ENCODE data around the gene NLRP6. TPM values are rescaled to one million over a fixed set of nuclear protein-coding genes. Genes with fewer than 3 reads are reported as not detected.
"Not testable (repeated sequence)": the region's sequence is repeated elsewhere in the genome, so short reads cannot be mapped to it uniquely, and the experiment has no call there.

The NLRP6 gene
- polyA plus RNA-seq, 4 donors, result 0.20 to 0.80 (median 0.36) TPM

GRCh38 chr11:333616-334263, 55.5 kb downstream of the NLRP6 start:
- DNase-seq (ENCODE audit: low read depth in 4 of 4, low spot score in 3 of 4), result not testable (repeated sequence)

- DNase-seq (ENCODE audit: low read depth in 4 of 4, low spot score in 3 of 4), result no peak
Measured at GRCh38 chr11:334264-334994, 56.2 kb downstream of the NLRP6 start.

Other genes with a start within 250 kb of the NLRP6 start
- gene SCGB1C1, start 85.3 kb upstream of the NLRP6 start, polyA plus RNA-seq (ENCODE audit: insufficient read length in 4 of 4), result 1 to 10 TPM in 1 of 4 donors, under 1 TPM in 1, not detected in 2; 0.83 to 1.3 TPM
- gene BET1L, start 71.0 kb upstream of the NLRP6 start, polyA plus RNA-seq (ENCODE audit: insufficient read length in 4 of 4), result 10 to 100 TPM; 44.5 to 49.5 (median 47.1) TPM
- gene RIC8A, start 70.7 kb upstream of the NLRP6 start, polyA plus RNA-seq (ENCODE audit: insufficient read length in 4 of 4), result 10 to 100 TPM; 73.5 to 97.6 (median 81.7) TPM
- gene SIRT3, start 42.1 kb upstream of the NLRP6 start, polyA plus RNA-seq (ENCODE audit: insufficient read length in 4 of 4), result 10 to 100 TPM; 25.5 to 33.8 (median 30.5) TPM
- gene PSMD13, start 41.4 kb upstream of the NLRP6 start, polyA plus RNA-seq (ENCODE audit: insufficient read length in 4 of 4), result 100 to 1,000 TPM; 131 to 151 (median 138) TPM
- gene PGGHG, start 10.7 kb downstream of the NLRP6 start, polyA plus RNA-seq (ENCODE audit: insufficient read length in 4 of 4), result 10 to 100 TPM; 14.8 to 25.7 (median 19.4) TPM
- gene IFITM5, start 21.1 kb downstream of the NLRP6 start, polyA plus RNA-seq (ENCODE audit: insufficient read length in 4 of 4), result under 1 TPM in 2 of 4 donors, not detected in 2; 0.34 to 0.48 TPM
- gene IFITM2, start 29.4 kb downstream of the NLRP6 start, polyA plus RNA-seq (ENCODE audit: insufficient read length in 4 of 4), result 100 to 1,000 TPM; 194 to 242 (median 224) TPM
- 10 to 100 TPM; 34.1 to 44.9 (median 39.9) TPM for gene IFITM1, start 35.6 kb downstream of the NLRP6 start, polyA plus RNA-seq (ENCODE audit: insufficient read length in 4 of 4)
- gene IFITM3, start 42.5 kb downstream of the NLRP6 start, polyA plus RNA-seq (ENCODE audit: insufficient read length in 4 of 4), result 100 to 1,000 TPM; 400 to 486 (median 421) TPM
- gene B4GALNT4, start 91.1 kb downstream of the NLRP6 start, polyA plus RNA-seq (ENCODE audit: insufficient read length in 4 of 4), result 10 to 100 TPM; 57.3 to 83.9 (median 61.4) TPM
- 1 to 10 TPM; 4.0 to 7.4 (median 5.2) TPM for gene PKP3, start 115.8 kb downstream of the NLRP6 start, polyA plus RNA-seq (ENCODE audit: insufficient read length in 4 of 4)
- gene SIGIRR, start 136.6 kb downstream of the NLRP6 start, polyA plus RNA-seq (ENCODE audit: insufficient read length in 4 of 4), result 10 to 100 TPM; 33.4 to 64.4 (median 36.7) TPM
- 10 to 100 TPM in 1 of 4 donors, 1 to 10 TPM in 3; 7.8 to 12.7 (median 9.6) TPM for gene ANO9, start 163.6 kb downstream of the NLRP6 start, polyA plus RNA-seq (ENCODE audit: insufficient read length in 4 of 4)
- gene PTDSS2, start 171.9 kb downstream of the NLRP6 start, polyA plus RNA-seq (ENCODE audit: insufficient read length in 4 of 4), result 10 to 100 TPM; 30.1 to 41.4 (median 32.5) TPM
- gene RNH1, start 228.8 kb downstream of the NLRP6 start, polyA plus RNA-seq (ENCODE audit: insufficient read length in 4 of 4), result 100 to 1,000 TPM in 1 of 4 donors, 10 to 100 TPM in 3; 80.9 to 120 (median 86.6) TPM

Measured in right renal pelvis (tissue), 4 donors.